Panc1 (cell line): Measurements from ENCODE around the gene MAP3K4.

Experiments
- CTCF ChIP-seq: fragments of 450-650 bp; IDR thresholded peaks from 2 replicates; pipeline ENCODE4 v1.5.1; 2017; ENCODE audit warnings: mild to moderate bottlenecking
- POLR2AphosphoS5 ChIP-seq: IDR thresholded peaks from 2 replicates; pipeline ENCODE4 v1.6.1; 2012; ENCODE audit warnings: mild to moderate bottlenecking, low read depth, low read length, moderate library complexity
- REST ChIP-seq, 2 experiments: IDR thresholded peaks; 2 replicates each; pipeline ENCODE4 v1.6.1; 2011 to 2012; ENCODE audit warnings: low read depth in 2 of 2, control low read depth in 1 of 2, low read length in 1 of 2, mild to moderate bottlenecking in 1 of 2, moderate library complexity in 1 of 2; ENCODE audit not compliant: insufficient read depth in 1 of 2
- SIN3A ChIP-seq: IDR thresholded peaks from 2 replicates; pipeline ENCODE4 v1.6.1; 2012; ENCODE audit warnings: low read depth, mild to moderate bottlenecking, low read length, moderate library complexity, borderline replicate concordance; ENCODE audit not compliant: insufficient read depth

- TF ChIP-seq REST (IDR thresholded peaks at IDR 0.05; ENCODE audit: insufficient read depth in 1 of 2, low read depth in 2 of 2, low read length in 1 of 2) (no peak), CTCF (no peak), SIN3A (no peak), POLR2AphosphoS5 (no peak)
Observed at GRCh38 chr6:161130541-161130940, 139.0 kb downstream of the MAP3K4 start.
